HG02885 (cell line): ENCODE data around the gene MRPS26.
"Not testable (repeated sequence)": the region's sequence is repeated elsewhere in the genome, so short reads cannot be mapped to it uniquely, and the experiment has no call there.

Source experiments
- ATAC-seq: cut with Tn5 transposase; IDR thresholded peaks from one replicate; pipeline ENCODE4 v1.9.1; 2021; ENCODE audit warnings: mild to moderate bottlenecking; ENCODE audit not compliant: unreplicated experiment, poor library complexity

Gene MRPS26

GRCh38 chr20:3071610-3072529 lies 26.0 kb downstream of the MRPS26 start, which contains the start of gene OXT:
TSS of gene OXT (plus strand) at chr20:3071620. CDS start at chr20:3071656, 36 bp downstream.
- ATAC-seq: no peak

GRCh38 chr20:3072530-3073250 lies 26.8 kb downstream of the MRPS26 start:
- ATAC-seq: no peak

GRCh38 chr20:3073251-3073643 lies 27.4 kb downstream of the MRPS26 start:
- ATAC-seq: not testable (repeated sequence)

GRCh38 chr20:3074812-3075211 lies 29.0 kb downstream of the MRPS26 start:
- no peak for ATAC-seq

GRCh38 chr20:3075315-3075714 lies 29.5 kb downstream of the MRPS26 start:
- not testable (repeated sequence) for ATAC-seq

GRCh38 chr20:3077618-3078134 lies 31.8 kb downstream of the MRPS26 start:
- ATAC-seq: no peak

- ATAC-seq: no peak
Measured at GRCh38 chr20:3080939-3081388, 35.1 kb downstream of the MRPS26 start.

- no peak for ATAC-seq
Measured at GRCh38 chr20:3081641-3082040, 35.8 kb downstream of the MRPS26 start.

- ATAC-seq: no peak
Measured at GRCh38 chr20:3082306-3082951, 36.6 kb downstream of the MRPS26 start.

GRCh38 chr20:3082955-3083952 lies 37.4 kb downstream of the MRPS26 start:
- no peak for ATAC-seq

GRCh38 chr20:3084283-3084985 lies 38.6 kb downstream of the MRPS26 start, which contains the start of gene AVP:
TSS of gene AVP (minus strand) at chr20:3084724. CDS start at chr20:3084674, 50 bp downstream.
- no peak for ATAC-seq

GRCh38 chr20:3084986-3085360 lies 39.1 kb downstream of the MRPS26 start:
- no peak for ATAC-seq

GRCh38 chr20:3085571-3086072 lies 39.8 kb downstream of the MRPS26 start:
- ATAC-seq: no peak

- ATAC-seq: no peak
Measured at GRCh38 chr20:3088031-3088430, 42.2 kb downstream of the MRPS26 start.

- no peak for ATAC-seq
Measured at GRCh38 chr20:3090565-3090964, 44.7 kb downstream of the MRPS26 start.

- no peak for ATAC-seq
Measured at GRCh38 chr20:3092611-3093379, 46.9 kb downstream of the MRPS26 start.

- ATAC-seq: no peak
Measured at GRCh38 chr20:3093861-3094361, 48.1 kb downstream of the MRPS26 start.
